ENCODE data around the gene TEC. TPM values are rescaled to one million over a fixed set of nuclear protein-coding genes. Genes with fewer than 3 reads are reported as not detected.
A peak's percentile ranks its signal among the peaks of the same experiment; 100 is the strongest.

TEC gene
- total and polyA plus RNA-seq, 9 of the 15 experiments (the other 6 are each of a cell fraction or from before 2014, with no cell fraction given), result 5.3 to 14.7 (median 8.8) TPM

DNA sequence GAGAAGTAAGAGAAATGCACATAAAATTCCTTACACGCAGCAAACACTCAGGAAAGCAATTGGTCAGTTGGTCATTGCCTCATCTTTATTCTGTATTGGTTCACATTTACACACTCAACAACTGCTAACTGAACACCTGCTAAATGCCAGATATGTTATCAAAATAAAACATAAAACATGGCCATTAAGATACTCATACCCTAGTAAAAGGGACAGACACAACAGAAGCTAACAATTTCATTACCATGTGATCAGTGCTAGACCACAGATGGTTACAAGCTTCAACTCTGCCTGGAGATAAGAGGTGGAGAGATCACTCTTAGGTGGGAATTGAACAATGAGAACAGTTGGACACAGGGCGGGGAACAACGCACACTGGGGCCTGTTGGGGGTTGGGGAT is 26.2 kb downstream of the TEC start (continued):
- TF ChIP-seq NCOA1 (IDR thresholded peaks at IDR 0.05; ENCODE audit: low read depth) (peak; percentile 70; the same call in 1 of the 2 replicates), SMAD1 (IDR thresholded peaks at IDR 0.05; ENCODE audit: low read depth, low read length, partially characterized antibody) (no peak), ATF1 (CRISPR knock-in tag; IDR thresholded peaks at IDR 0.05) (no peak), ATF1 (tag; IDR thresholded peaks at IDR 0.05) (0 out of 2 replicates have a peak, but pooled peaks have one; percentile 3), PRPF4 (IDR thresholded peaks at IDR 0.05; ENCODE audit: insufficient read depth, low read depth, low read length, poor library complexity, severe bottlenecking) (no peak), CC2D1A (IDR thresholded peaks at IDR 0.05) (peak; percentile 90; the same call in 1 of the 2 replicates), BDP1 (IDR thresholded peaks at IDR 0.05; ENCODE audit: insufficient read depth, insufficient read length) (no peak), NFE2 (IDR thresholded peaks at IDR 0.05; ENCODE audit: low read depth) (no peak), TBP (optimal IDR thresholded peaks at IDR 0.05; ENCODE audit: low read depth, low read length) (no peak), MXI1 (IDR thresholded peaks at IDR 0.05; ENCODE audit: low read depth, low read length) (0 out of 2 replicates have a peak, but pooled peaks have one; percentile 29), ZNF274 (IDR thresholded peaks at IDR 0.05; ENCODE audit: borderline replicate concordance, low read depth, low read length) (no peak), ZNF780A (CRISPR knock-in tag; IDR thresholded peaks at IDR 0.05) (no peak), CBFA2T2 (conservative IDR thresholded peaks at IDR 0.05) (peak; percentile 94), NCOR1 (IDR thresholded peaks at IDR 0.05) (peak; percentile 95), ZNF12 (CRISPR knock-in tag; IDR thresholded peaks at IDR 0.05) (no peak), MEF2D (tag; conservative IDR thresholded peaks at IDR 0.05; ENCODE audit: low read depth) (no peak), ETV1 (tag; conservative IDR thresholded peaks at IDR 0.05; ENCODE audit: low read depth) (no peak), TAF9B (IDR thresholded peaks at IDR 0.05; ENCODE audit: partially characterized antibody) (no peak), SOX6 (IDR thresholded peaks at IDR 0.05) (peak; percentile 93), TOE1 (IDR thresholded peaks at IDR 0.05; ENCODE audit: borderline replicate concordance) (peak; percentile 54; the same call in 1 of the 2 replicates), TOE1 (CRISPR knock-in tag; IDR thresholded peaks at IDR 0.05; ENCODE audit: borderline replicate concordance, low read depth) (no peak), MLLT1 (IDR thresholded peaks at IDR 0.05) (no peak), TEAD1 (CRISPR knock-in tag; IDR thresholded peaks at IDR 0.05) (no peak), JUND (IDR thresholded peaks at IDR 0.05; ENCODE audit: borderline replicate concordance, low read depth, low read length) (no peak; the same call in 1 of the 2 replicates), JUND (tag; IDR thresholded peaks at IDR 0.05; ENCODE audit: borderline replicate concordance, low read depth, low read length) (peak; percentile 56; the same call in 1 of the 3 replicates)
- TF ChIP-seq, protein P1, sequence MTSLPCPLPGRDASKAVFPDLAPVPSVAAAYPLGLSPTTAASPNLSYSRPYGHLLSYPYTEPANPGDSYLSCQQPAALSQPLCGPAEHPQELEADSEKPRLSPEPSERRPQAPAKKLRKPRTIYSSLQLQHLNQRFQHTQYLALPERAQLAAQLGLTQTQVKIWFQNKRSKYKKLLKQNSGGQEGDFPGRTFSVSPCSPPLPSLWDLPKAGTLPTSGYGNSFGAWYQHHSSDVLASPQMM (CRISPR knock-in tag; IDR thresholded peaks at IDR 0.05), result no peak
- TF ChIP-seq, protein P2, sequence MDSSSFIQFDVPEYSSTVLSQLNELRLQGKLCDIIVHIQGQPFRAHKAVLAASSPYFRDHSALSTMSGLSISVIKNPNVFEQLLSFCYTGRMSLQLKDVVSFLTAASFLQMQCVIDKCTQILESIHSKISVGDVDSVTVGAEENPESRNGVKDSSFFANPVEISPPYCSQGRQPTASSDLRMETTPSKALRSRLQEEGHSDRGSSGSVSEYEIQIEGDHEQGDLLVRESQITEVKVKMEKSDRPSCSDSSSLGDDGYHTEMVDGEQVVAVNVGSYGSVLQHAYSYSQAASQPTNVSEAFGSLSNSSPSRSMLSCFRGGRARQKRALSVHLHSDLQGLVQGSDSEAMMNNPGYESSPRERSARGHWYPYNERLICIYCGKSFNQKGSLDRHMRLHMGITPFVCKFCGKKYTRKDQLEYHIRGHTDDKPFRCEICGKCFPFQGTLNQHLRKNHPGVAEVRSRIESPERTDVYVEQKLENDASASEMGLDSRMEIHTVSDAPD (CRISPR knock-in tag; IDR thresholded peaks at IDR 0.05), result no peak
- TF ChIP-seq, protein P3, sequence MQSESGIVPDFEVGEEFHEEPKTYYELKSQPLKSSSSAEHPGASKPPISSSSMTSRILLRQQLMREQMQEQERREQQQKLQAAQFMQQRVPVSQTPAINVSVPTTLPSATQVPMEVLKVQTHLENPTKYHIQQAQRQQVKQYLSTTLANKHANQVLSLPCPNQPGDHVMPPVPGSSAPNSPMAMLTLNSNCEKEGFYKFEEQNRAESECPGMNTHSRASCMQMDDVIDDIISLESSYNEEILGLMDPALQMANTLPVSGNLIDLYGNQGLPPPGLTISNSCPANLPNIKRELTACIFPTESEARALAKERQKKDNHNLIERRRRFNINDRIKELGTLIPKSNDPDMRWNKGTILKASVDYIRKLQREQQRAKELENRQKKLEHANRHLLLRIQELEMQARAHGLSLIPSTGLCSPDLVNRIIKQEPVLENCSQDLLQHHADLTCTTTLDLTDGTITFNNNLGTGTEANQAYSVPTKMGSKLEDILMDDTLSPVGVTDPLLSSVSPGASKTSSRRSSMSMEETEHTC (IDR thresholded peaks at IDR 0.05), result 0 out of 2 replicates have a peak, but pooled peaks have one; percentile 24

All from K562 (cell line).